Sigmoid colon (tissue), 4 donors: ENCODE data around the gene CCDC47.

ENCODE experiments used
- CTCF ChIP-seq, 4 experiments: fragments of 450-650 bp in 3 of 4; fragments of 200-600 bp in 1 of 4; IDR thresholded peaks; one replicate each; pipeline ENCODE4 v1.5.1; 2016 to 2019; ENCODE audit warnings: antibody characterized with exemption in 4 of 4, mild to moderate bottlenecking in 3 of 4, moderate library complexity in 2 of 4
- EP300 ChIP-seq, 4 donors: sonication (generic); formaldehyde crosslinking; IDR thresholded peaks; one replicate each; pipeline ENCODE4 v1.6.1; 2017; ENCODE audit warnings: antibody characterized with exemption in 4 of 4
- POLR2A ChIP-seq, 2 donors: fragments of 450-650 bp; IDR thresholded peaks; one replicate each; pipeline ENCODE4 v1.6.1; 2016; ENCODE audit warnings: antibody characterized with exemption in 2 of 2, mild to moderate bottlenecking in 2 of 2, moderate library complexity in 2 of 2
- POLR2AphosphoS5 ChIP-seq, 4 donors: sonication (generic); formaldehyde crosslinking; IDR thresholded peaks; one replicate each; pipeline ENCODE4 v1.6.1; 2017; ENCODE audit warnings: antibody characterized with exemption in 4 of 4

DNA sequence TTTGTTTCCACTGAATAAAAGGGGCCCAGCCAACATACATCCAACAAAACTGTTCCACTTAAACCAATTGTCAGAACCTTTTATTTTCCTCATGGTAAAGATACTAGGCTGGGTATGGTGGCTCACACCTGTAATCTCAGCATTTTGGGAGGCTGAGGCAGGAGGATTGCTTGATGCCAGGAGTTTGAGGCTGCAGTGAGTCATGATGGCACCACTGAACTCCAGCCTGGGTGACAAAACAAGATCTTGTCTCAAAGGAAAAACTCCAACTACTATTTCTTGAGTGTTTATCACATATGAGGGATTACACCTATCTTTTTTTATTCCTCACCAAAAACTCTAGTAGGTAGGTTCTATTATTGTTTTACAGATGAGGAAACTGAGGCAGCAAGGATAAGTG, 49.1 kb upstream of the CCDC47 start:
- TF ChIP-seq POLR2A (IDR thresholded peaks at IDR 0.05) (no peak), CTCF (IDR thresholded peaks at IDR 0.05) (no peak), EP300 (IDR thresholded peaks at IDR 0.05) (no peak), POLR2AphosphoS5 (IDR thresholded peaks at IDR 0.05) (no peak)
